NCI-H748 treated with DMSO at 0.1 percent for 48 hours (cell line): ENCODE measurements around the gene FBXO31.
"Not testable (repeated sequence)": the region's sequence is repeated elsewhere in the genome, so short reads cannot be mapped to it uniquely, and the experiment has no call there.

Experiments
- DNase-seq: peaks from one replicate; lab custom pipeline; 2025; lab: John Stamatoyannopoulos, UW

The FBXO31 gene

DNA sequence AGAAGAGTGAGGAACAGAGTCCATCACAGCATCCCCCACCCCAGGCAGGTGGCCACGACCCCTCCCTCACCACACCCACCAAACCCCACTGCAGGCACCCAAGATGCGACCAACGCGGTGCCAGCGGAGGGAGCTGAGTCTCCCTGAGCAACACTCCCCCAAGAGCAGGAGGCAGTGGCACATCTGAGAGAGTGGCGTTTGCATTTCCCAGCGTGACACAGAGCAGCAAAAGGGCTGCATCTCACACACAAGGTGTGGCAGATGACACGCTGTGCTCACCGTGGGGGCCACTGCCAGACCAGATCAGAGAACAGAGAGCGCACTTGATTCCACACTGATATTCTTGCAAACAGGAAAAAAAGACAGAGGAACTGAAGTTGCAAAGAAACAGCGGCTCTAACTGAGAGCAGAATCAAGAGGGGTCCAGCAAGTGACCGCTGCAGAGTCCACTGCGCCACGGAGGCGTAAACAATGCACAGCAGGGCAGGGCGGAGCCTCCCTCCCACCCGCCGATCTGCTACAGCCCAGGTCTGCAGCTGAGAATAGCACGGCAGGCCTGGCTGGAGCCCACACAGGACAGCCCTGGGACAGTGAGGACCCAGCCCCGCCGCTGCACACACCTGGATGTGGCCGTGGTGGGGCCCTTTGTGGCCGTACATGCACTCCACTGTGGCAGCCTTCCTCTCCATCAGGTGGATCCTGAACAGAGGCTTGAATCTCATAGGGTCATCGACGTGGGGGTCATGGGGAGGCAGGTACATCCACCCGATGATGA, 40.4 kb downstream of the FBXO31 start:
- no peak for DNase-seq

DNA sequence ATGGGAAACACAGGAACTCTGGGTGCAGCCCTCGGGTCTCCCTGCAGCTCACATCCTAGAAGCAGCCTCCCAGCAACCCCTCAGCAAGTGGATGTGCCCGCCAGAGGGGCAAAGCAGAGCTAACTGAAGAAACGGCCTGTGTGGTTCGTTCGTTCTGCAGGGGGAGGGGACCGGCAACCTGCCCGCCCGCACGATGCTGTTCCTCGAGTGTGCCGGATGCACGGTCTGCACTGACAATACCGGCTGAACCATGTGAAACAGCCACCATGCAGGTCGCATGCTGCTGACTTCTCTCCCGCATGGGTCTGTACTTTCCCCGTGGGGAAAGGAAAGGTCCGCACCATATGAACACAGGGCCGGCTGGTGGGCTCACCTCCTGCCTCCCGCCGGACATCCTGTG, 41.1 kb downstream of the FBXO31 start:
- DNase-seq, result no peak

DNA sequence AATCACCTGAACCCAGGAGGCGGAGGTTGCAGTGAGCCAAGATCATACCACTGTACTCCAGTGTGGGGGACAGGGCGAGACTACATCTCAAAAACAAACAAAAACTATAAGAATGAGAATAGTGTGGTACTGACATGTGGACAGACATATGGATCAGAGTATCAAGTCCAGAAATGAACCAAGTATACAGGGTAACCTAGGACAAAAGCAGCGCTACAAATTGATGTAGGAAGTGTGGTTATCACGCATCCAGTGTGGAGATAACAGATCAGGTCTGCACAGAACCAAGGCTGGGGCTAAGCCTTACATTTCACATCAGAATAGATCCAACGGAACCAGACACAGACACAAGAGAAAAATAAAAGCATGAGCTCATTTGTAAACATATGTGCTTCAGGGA, 43.4 kb downstream of the FBXO31 start:
- DNase-seq, result no peak

- DNase-seq, result not testable (repeated sequence)
Measured at GRCh38 chr16:87339724-87340105, 43.9 kb downstream of the FBXO31 start.

GRCh38 chr16:87339086-87339723, 44.4 kb downstream of the FBXO31 start:
- no peak for DNase-seq

DNA sequence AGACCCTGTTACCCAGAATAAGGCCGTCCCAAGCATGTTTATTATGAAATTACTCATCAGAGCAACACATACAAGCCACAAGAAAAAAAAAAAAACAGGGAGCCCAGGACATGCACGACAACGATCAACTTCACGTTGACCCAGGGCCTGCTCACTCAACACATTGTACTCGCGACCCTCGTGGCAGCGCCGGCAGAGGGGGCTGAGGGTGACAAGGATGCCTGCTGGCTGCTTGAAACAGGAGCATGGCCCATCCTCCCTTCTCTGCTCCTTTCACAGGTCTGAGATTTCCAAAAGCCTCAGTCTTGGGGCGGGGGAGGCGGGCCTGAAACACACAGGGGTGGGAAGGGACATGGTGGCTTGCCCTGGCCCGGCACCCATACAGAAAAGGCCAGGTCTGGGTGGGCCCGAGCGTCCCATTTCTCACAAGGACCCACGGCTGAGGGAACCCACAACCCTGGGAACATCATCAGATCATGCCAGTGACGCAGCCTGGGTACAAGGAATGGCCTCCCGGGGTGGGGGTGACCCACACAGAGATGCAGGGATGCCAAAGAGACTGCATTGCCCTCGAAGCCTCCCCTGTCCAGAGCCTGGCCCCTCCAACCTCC, 45.3 kb downstream of the FBXO31 start:
- no peak for DNase-seq

DNA sequence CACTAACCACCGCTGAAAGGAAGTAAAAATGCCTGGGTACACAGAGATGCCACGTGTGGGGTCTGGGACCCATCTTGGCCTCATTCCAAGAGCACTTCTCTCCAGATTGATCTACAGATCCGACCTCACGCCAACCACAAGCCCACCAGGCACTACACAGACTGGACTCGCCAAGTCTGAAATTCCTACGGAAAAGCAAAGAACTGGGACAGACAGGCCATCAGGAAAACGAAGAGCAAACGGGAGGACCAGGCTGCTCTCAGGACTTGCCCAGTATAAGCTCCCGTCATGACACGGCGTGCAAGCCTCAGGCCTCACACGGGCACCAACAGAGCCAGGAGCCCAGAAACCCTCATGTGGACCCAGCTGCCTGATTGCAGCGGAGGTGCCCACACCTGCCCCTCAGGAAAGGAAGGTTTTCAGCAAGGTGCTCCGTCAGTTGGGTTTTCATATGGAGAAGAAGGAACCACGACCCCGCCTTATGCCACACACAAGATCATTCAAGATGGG, 46.3 kb downstream of the FBXO31 start:
- DNase-seq, result no peak

DNA sequence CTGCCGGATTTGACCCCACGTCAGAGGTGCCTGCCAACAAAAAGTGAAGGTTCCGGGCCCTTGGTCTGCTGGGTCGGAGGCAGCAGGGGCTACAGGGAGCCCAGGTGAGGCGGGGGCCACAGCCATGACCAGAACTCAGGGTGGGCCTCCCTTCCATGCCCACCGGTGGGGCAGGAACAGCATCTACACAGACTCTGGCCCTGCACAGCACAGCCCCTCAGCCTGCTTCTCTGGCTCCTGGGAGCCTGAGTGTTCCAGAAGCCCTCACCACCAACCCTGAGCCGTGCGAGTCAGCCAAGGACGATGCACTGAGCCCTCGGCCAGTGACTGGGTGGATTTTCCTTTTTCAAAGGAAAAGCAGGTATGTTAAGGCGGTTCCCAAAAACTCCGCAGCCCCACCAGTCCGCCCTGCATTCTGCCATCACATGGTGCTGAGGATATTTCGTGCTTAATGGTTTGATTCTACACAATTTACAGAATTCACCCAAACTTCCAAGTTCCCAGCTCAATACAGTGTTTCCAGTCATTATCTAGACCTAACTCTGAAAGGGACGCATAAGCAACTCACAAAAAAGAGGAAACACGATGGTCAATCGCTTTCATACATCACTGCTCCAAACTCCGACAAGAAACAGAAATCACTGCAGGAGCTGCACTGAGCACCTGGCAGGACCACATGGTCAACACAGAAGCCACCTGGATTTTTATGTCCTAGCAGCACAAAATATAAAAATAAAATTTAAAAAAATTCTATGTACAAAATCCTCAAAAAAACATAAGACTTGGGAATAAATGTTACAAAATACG, 46.9 kb downstream of the FBXO31 start:
- DNase-seq, result no peak

DNA sequence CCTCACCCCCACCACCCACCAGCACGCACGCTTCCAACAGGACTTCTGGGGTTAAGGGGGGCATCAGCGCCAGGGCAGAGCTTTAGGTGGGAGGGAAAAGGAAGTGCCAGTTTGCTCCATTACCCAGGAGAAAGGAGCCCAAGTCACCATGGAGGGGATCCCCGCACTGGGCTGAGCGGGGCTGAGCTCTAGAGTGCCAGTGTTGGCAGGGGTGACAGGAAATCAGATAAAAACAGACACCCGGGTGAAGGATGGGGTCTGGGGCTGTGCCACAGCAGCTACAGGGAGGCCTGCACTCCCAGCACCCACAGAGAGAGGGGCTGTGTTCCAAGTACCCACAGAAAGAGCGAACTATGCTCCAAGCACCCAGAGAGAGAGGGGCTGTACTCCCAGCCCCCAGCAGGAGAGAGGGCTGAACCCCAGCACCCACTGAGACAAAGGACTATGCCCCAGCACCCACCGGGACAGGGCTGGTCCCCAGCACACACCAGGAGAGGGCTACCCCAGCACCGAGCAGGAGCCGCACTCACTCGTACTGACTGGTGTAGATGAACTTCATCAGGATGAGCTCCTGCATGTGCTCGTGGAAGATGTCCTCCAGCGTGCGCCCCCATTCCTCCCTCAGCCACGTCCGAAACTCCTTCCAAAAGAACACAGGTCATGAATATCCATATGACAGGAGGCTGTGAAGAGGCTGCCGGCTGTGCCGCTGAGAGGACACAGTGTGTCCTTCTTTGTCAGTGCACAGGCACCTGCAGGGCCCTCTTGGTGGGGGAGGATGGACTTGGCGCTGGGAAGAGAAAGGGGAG, 47.7 kb downstream of the FBXO31 start:
- DNase-seq, result no peak

DNA sequence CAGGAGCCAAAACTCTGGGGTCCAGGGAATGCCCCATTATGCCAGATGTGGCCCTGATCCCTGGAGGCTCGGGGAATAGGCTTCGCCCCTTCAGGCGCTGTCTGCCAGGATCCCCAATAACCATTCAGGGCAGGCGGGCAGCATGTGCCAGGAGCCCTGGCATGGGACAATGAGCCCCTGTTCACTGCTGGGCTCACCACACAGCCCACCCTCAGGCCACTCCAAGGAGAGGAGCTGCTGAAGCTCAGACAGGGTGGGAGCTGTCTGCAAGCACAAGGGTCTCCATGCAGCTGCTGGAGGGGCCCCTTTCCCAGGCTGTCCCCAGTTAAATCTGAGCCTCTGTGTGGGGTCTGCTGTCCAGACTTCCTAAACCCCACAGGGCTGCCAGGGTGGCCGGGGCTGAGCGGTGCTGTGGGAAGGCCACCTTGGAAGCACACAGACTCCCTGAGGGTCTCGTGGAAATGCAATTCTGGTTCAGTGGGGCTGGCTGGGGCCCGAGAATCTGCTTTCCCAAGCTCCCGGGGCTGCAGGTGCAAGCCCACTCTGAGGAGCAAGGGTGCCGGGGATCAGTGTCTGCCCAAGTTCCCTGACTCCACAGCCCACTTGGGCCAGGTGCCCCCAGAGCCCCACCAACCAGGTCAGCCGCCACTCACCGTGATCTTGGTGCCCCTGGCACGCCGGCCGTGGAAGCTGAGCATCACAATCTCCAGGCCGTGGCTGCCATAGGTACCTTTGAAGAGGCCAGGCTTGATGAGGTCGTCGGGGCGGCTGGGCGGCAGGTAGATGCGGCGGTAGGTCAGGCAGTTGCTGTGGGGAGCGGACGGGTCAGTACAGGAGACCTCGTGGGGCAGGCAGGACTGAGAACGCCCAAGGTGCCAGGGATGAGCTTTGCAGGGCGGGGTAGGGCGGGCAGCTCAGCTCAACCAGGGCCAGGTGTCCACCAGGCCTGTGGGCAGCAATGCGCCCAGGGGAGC, 48.6 kb downstream of the FBXO31 start:
- DNase-seq, result no peak

DNA sequence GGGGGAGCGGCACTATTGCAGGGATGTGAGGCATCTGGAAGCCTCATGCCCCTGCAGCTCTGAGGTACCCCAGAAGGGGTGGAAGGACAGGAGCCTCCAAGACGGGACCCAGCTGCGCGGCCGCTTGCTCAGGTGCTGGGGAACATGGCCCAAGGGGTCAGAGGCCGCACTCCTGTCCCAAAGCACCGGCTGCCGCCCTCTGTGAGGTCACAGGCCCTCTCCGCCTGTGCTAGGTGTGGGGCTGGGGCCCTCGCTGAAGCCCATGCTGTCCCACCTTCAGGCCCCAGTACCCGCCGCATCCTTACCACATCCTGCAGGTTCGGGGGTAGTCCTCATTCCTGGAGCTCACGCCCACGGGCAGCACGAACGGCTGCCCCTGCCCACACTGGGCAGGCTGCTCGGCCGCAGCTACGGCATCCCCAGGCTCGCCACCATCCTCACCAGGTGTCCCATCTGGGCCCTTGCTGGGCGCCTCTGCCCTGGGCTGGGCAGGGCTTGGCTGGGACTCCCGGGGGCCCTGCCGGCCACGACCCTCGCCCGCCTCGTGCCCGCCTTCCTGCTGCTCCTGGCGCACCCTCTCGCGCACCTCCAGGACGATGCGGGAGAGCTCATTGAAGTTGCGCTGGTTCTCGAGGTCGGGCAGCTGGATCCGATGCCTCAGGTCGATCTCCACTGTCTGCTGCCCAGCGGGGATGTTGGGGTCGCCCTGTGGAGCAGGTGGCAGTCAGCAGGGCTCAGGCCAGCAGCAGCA, 49.8 kb downstream of the FBXO31 start:
- no peak for DNase-seq

GRCh38 chr16:87333101-87333500, 50.5 kb downstream of the FBXO31 start:
- no peak for DNase-seq

- DNase-seq, result no peak
Measured at GRCh38 chr16:87332150-87332549, 51.4 kb downstream of the FBXO31 start.

DNA sequence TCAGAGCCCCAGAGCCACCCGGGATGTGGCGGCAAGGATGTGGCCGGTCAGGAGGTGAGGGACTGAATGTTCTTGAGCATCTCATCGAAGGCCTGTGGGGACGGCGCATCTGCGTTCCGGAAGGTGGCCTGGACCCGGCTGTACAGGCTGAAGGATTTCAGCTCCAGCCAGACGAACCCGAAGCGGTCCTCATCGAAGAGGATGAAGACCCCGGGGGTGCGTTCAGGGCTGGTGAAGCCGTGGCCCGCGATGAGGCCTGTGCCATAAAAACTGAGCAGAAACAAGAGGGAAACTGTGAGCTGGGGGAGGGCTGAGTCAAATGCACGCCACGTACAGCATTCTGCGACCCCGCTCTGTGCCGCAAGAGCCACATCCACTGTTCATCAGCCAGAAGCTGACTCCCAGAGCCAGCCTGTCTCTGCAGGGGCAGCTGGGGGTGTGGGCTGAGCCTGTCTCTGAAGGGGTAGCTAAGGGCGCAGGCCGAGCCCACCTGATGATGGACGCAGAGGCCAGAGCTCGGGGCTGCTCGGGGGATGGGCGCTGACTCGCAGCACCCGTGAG, 52.3 kb downstream of the FBXO31 start:
- no peak for DNase-seq

DNA sequence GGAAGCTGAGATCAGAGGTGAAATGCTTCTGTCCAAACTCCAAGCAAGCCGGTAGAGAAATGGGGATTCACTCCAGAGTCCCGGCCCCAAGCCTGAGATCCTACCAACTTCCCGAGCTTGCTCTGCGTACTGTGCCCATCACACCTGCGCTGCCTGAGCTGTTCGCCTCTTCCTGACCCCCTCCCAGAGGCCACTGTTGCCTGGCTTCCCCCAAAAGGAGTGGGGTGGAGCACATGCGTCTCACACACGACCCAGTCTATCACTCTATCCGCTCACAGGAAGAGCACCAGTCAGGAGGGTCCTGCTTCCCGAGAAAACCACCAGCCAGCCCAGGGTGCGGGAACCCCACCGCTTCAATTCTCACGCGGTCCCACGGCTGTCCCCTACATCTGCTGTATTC, 52.9 kb downstream of the FBXO31 start:
- no peak for DNase-seq

DNA sequence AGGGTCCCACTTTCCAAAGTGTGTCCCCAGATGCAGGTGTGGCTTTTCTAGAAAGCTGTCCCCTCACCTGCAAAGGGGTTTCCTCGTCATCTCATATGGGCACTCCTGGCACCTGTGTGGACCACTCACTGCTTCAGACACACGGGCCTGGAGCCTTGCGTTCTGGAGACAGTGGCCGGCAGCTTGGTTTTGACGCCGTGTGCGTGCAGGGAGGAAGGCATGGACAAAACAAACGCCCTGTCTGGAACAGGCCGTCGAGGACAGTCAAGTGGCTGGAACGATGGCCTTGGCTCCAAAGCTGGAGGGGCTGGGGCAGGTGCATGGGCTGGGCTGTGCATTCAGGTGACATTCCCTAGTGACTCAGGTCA, 53.3 kb downstream of the FBXO31 start:
- DNase-seq, result no peak

DNA sequence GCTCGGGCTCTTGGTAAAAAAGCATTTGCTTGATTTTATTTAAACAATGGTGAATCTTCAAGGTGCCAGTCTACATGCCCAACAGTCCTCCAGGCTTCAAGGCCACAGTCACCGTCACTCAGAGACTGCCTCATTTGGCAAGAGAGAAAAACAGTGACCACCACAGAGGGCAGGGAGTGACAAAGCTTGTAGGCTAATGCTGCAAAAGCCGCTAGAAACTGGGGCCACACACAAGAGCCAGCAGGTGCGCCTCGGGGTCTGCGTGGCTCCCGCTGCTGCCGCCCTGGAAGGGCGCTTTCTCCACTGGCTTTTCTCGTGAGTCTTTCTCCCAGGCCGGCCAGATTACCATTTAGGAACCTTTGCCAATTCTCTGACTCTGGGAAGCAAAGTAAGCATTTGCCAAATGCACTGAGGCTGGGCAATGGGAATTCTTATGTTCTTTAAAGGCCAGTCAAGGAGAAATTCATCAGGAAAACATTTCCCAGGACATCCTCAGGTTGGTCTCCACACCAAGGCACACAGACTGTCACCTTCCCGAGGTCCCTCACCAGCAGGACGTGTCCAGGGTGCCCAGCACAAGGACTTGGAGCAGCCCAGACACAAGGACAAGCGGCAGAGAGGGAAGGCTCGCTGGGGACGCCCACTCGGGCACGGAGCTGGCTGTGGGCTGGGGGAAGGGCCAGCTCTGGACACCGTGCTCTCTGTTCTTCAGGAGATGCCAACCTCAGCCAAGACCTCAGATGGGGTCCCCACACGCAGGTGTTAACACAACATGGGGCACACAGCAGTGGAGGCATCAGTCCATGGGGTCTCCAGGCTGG, 53.9 kb downstream of the FBXO31 start:
- no peak for DNase-seq

GRCh38 chr16:87328846-87329245, 54.7 kb downstream of the FBXO31 start:
- DNase-seq, result no peak
